MM.1S (cell line): ENCODE results near the gene PANX1.

Experiments
- DNase-seq: peaks from one replicate; pipeline ENCODE4 v3.0.0-alpha.2; 2015
- H2AFZ ChIP-seq: fragments of 300-600 bp; sonication (generic); 2 replicates; pipeline ENCODE4 v1.6.0; 2016; ENCODE audit warnings: antibody characterized with exemption, low read length
- H3F3A ChIP-seq: fragments of 300-600 bp; sonication (generic); 2 replicates; pipeline ENCODE4 v1.6.1; 2016; ENCODE audit warnings: mild to moderate bottlenecking, antibody characterized with exemption, low read length, moderate library complexity, mixed read lengths; ENCODE audit not compliant: insufficient read depth
- H3K27ac ChIP-seq: fragments of 300-600 bp; sonication (generic); 2 replicates; pipeline ENCODE4 v1.5.1; 2016; ENCODE audit warnings: mild to moderate bottlenecking, low read length
- H3K27me3 ChIP-seq: fragments of 300-600 bp; sonication (generic); replicated peaks from 2 replicates; pipeline ENCODE4 v1.6.0; 2016; ENCODE audit warnings: low read length; ENCODE audit not compliant: insufficient read depth
- H3K36me3 ChIP-seq: fragments of 300-600 bp; sonication (generic); replicated peaks from 2 replicates; pipeline ENCODE4 v1.6.1; 2016; ENCODE audit warnings: mild to moderate bottlenecking, low read length, mixed read lengths; ENCODE audit not compliant: insufficient read depth
- H3K4me1 ChIP-seq: fragments of 300-600 bp; sonication (generic); 2 replicates; pipeline ENCODE4 v1.6.1; 2016; ENCODE audit warnings: low read length, mixed read lengths
- H3K4me2 ChIP-seq: fragments of 300-600 bp; sonication (generic); 2 replicates; pipeline ENCODE4 v1.6.0; 2016; ENCODE audit warnings: low read depth, low read length
- H3K4me3 ChIP-seq: fragments of 300-600 bp; sonication (generic); 2 replicates; pipeline ENCODE4 v1.5.1; 2016; ENCODE audit warnings: low read length, mixed read lengths
- H3K79me2 ChIP-seq: fragments of 300-600 bp; sonication (generic); 2 replicates; pipeline ENCODE4 v1.6.1; 2016; ENCODE audit warnings: mixed run types, low read length, mixed read lengths
- H3K9ac ChIP-seq: fragments of 300-600 bp; sonication (generic); 2 replicates; pipeline ENCODE4 v1.6.1; 2016; ENCODE audit warnings: low read length, mixed read lengths
- H3K9me2 ChIP-seq: fragments of 300-600 bp; sonication (generic); replicated peaks from 2 replicates; pipeline ENCODE4 v1.6.1; 2016; ENCODE audit warnings: mild to moderate bottlenecking, low read length, mixed read lengths; ENCODE audit not compliant: insufficient read depth
- H3K9me3 ChIP-seq: fragments of 300-600 bp; sonication (generic); replicated peaks from 2 replicates; pipeline ENCODE4 v1.6.1; 2016; ENCODE audit warnings: mild to moderate bottlenecking, low read length, mixed read lengths; ENCODE audit not compliant: insufficient read depth
- H4K20me1 ChIP-seq: fragments of 300-600 bp; sonication (generic); 2 replicates; pipeline ENCODE4 v1.6.1; 2016; ENCODE audit warnings: mild to moderate bottlenecking, low read length, moderate library complexity, mixed read lengths; ENCODE audit not compliant: insufficient read depth
- EZH2 ChIP-seq: fragments of 300-600 bp; sonication (generic); optimal IDR thresholded peaks from 2 replicates; pipeline ENCODE3; 2017; ENCODE audit warnings: low read depth, mild to moderate bottlenecking, antibody characterized with exemption, low read length, mixed read lengths
- EZH2phosphoT487 ChIP-seq: fragments of 300-600 bp; sonication (generic); IDR thresholded peaks from 2 replicates; pipeline ENCODE4 v1.6.1; 2018; ENCODE audit warnings: antibody characterized with exemption, low read length
- TF ChIP-seq, protein P1 (sequence below): fragments of 300-600 bp; sonication (generic); IDR thresholded peaks from 2 replicates; pipeline ENCODE4 v1.5.1; 2016; ENCODE audit warnings: antibody characterized with exemption, low read length, mixed read lengths

PANX1 gene

DNA sequence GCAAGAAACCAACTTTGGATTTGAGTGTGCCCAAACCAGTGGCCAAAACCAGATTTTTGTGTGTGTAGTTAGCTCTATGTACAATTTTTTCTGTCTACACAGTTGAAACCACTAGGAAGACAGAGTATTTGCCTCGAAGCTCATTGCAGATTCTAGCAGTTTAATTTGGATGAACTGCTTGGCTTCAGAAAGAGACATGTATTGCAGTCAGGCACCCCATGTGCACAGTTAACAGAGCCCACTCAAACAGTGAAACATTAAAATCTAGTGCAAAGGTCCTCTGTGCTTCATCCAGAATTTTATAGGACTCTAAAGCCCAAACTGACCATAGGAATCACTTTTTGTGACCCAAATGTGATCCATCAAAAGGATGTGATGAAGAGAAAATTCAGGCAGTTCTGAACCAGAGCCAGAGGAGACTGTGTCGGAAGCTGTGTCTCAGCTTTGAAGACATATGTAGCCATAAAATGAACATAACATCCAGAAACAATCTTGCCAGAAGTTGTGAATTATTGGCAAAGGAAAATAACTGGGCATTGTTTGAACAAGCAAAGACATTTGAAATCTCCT lies 82.7 kb downstream of the PANX1 start:
- Histone ChIP-seq H3K4me1 (no peaks in the 10 kb centered on the region), H3K9me2 (no peaks in the 10 kb centered on the region), H3K4me2 (no peak overlapping the region), H3K27ac (no peak overlapping the region), H3F3A (no peaks in the 10 kb centered on the region), H3K36me3 (no peaks in the 10 kb centered on the region), H3K27me3 (no peaks in the 10 kb centered on the region), H3K9ac (no peak overlapping the region), H2AFZ (no peak overlapping the region), H3K79me2 (no peaks in the 10 kb centered on the region), H3K4me3 (no peak overlapping the region), H4K20me1 (no peaks in the 10 kb centered on the region), H3K9me3 (no peaks in the 10 kb centered on the region)
- TF ChIP-seq EZH2, result no peak
- TF ChIP-seq, protein P1, sequence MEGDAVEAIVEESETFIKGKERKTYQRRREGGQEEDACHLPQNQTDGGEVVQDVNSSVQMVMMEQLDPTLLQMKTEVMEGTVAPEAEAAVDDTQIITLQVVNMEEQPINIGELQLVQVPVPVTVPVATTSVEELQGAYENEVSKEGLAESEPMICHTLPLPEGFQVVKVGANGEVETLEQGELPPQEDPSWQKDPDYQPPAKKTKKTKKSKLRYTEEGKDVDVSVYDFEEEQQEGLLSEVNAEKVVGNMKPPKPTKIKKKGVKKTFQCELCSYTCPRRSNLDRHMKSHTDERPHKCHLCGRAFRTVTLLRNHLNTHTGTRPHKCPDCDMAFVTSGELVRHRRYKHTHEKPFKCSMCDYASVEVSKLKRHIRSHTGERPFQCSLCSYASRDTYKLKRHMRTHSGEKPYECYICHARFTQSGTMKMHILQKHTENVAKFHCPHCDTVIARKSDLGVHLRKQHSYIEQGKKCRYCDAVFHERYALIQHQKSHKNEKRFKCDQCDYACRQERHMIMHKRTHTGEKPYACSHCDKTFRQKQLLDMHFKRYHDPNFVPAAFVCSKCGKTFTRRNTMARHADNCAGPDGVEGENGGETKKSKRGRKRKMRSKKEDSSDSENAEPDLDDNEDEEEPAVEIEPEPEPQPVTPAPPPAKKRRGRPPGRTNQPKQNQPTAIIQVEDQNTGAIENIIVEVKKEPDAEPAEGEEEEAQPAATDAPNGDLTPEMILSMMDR, result no peak
- TF ChIP-seq EZH2phosphoT487, result no peak
- DNase-seq, result no peak

- H3K9ac ChIP-seq, result no peak overlapping the region
- DNase-seq, result no peak
- H3K36me3 ChIP-seq, result no peaks in the 10 kb centered on the region
- no peaks in the 10 kb centered on the region for H3K79me2 ChIP-seq
- TF ChIP-seq EZH2 (no peak), EZH2phosphoT487 (no peak)
- TF ChIP-seq, protein P1, result no peak
- H3K9me3 ChIP-seq, result no peaks in the 10 kb centered on the region
- H3F3A ChIP-seq, result no peaks in the 10 kb centered on the region
- H3K4me2 ChIP-seq, result no peak overlapping the region
- no peaks in the 10 kb centered on the region for H3K27me3 ChIP-seq
- no peak overlapping the region for H3K4me3 ChIP-seq
- no peak overlapping the region for H3K27ac ChIP-seq
- no peaks in the 10 kb centered on the region for H4K20me1 ChIP-seq
- H2AFZ ChIP-seq, result no peak overlapping the region
- H3K4me1 ChIP-seq, result no peaks in the 10 kb centered on the region
- H3K9me2 ChIP-seq, result no peaks in the 10 kb centered on the region
These were observed 84.3 kb downstream of the PANX1 start for GRCh38 chr11:94212898-94213297.

- no peaks in the 10 kb centered on the region for H4K20me1 ChIP-seq
- no peak overlapping the region for H3K4me3 ChIP-seq
- H3K4me2 ChIP-seq, result no peak overlapping the region
- no peaks in the 10 kb centered on the region for H3F3A ChIP-seq
- no peak overlapping the region for H2AFZ ChIP-seq
- no peak overlapping the region for H3K27ac ChIP-seq
- no peaks in the 10 kb centered on the region for H3K27me3 ChIP-seq
- no peaks in the 10 kb centered on the region for H3K9me3 ChIP-seq
- no peak overlapping the region for H3K9ac ChIP-seq
- TF ChIP-seq EZH2 (no peak), EZH2phosphoT487 (no peak)
- TF ChIP-seq, protein P1, result no peak
- H3K4me1 ChIP-seq, result no peaks in the 10 kb centered on the region
- no peak for DNase-seq
- no peaks in the 10 kb centered on the region for H3K36me3 ChIP-seq
- no peaks in the 10 kb centered on the region for H3K9me2 ChIP-seq
- no peaks in the 10 kb centered on the region for H3K79me2 ChIP-seq
These were observed 89.1 kb downstream of the PANX1 start for GRCh38 chr11:94217705-94218104.
